Hepatocyte (in vitro differentiated cells): ENCODE data around the gene GLIS2. TPM values are rescaled to one million over a fixed set of nuclear protein-coding genes. Genes with fewer than 3 reads are reported as not detected.

Experiments
- DNase-seq: peaks from one replicate; pipeline ENCODE4 v3.0.0-alpha.2; 2016; ENCODE audit warnings: low spot score
- H2AFZ ChIP-seq: fragments of 200-600 bp; sonication (generic); 2 replicates; pipeline ENCODE4 v1.6.0; 2016; ENCODE audit warnings: antibody characterized with exemption, mild to moderate bottlenecking
- H3K27ac ChIP-seq: fragments of 200-600 bp; sonication (generic); 2 replicates; pipeline ENCODE4 v1.5.1; 2016; ENCODE audit warnings: mild to moderate bottlenecking
- H3K27me3 ChIP-seq: fragments of 200-600 bp; sonication (generic); 2 replicates; pipeline ENCODE4 v1.6.1; 2016
- H3K36me3 ChIP-seq: fragments of 200-600 bp; sonication (generic); replicated peaks from 2 replicates; pipeline ENCODE4 v1.5.1; 2016; ENCODE audit warnings: low read depth; ENCODE audit not compliant: insufficient read depth
- H3K4me1 ChIP-seq: fragments of 200-600 bp; sonication (generic); 2 replicates; pipeline ENCODE4 v1.5.1; 2016; ENCODE audit warnings: mild to moderate bottlenecking, moderate library complexity; ENCODE audit not compliant: insufficient read depth
- H3K4me2 ChIP-seq: fragments of 200-600 bp; sonication (generic); 2 replicates; pipeline ENCODE4 v1.6.0; 2016
- H3K4me3 ChIP-seq: fragments of 200-600 bp; sonication (generic); 2 replicates; pipeline ENCODE4 v1.5.1; 2016; ENCODE audit warnings: mild to moderate bottlenecking
- H3K79me2 ChIP-seq: fragments of 200-600 bp; sonication (generic); 2 replicates; pipeline ENCODE4 v1.6.0; 2017; ENCODE audit warnings: mild to moderate bottlenecking
- H3K9me2 ChIP-seq: fragments of 200-600 bp; sonication (generic); replicated peaks from 2 replicates; pipeline ENCODE4 v1.6.0; 2017; ENCODE audit warnings: mild to moderate bottlenecking; ENCODE audit not compliant: insufficient read depth
- H3K9me3 ChIP-seq: fragments of 200-600 bp; sonication (generic); 2 replicates; pipeline ENCODE4 v1.5.1; 2016; ENCODE audit warnings: low read depth, mild to moderate bottlenecking
- H4K20me1 ChIP-seq: fragments of 200-600 bp; sonication (generic); 2 replicates; pipeline ENCODE4 v1.6.0; 2016; ENCODE audit warnings: mild to moderate bottlenecking; ENCODE audit not compliant: insufficient read depth, poor library complexity, severe bottlenecking
- EZH2 ChIP-seq: fragments of 200-600 bp; sonication (generic); IDR thresholded peaks from 2 replicates; pipeline ENCODE4 v1.6.1; 2016; ENCODE audit warnings: antibody characterized with exemption, mild to moderate bottlenecking, borderline replicate concordance
- EZH2phosphoT487 ChIP-seq: fragments of 200-600 bp; sonication (generic); IDR thresholded peaks from one replicate; pipeline ENCODE4 v1.6.1; 2018; ENCODE audit warnings: antibody characterized with exemption, mild to moderate bottlenecking, low read depth, moderate library complexity; ENCODE audit not compliant: unreplicated experiment, severe bottlenecking
- WGBS: methylation state at CpG from one replicate; pipeline ENCODE4 v1.1.6; 2016; ENCODE audit warnings: low lambda C conversion rate; ENCODE audit errors: missing lambda C conversion rate; 5-methylcytosine and 5-hydroxymethylcytosine counted together
- polyA plus RNA-seq: library from polyadenylated mRNA; unstranded; fragments of >200 nt; fragmentation: Nextera tagmentation; extraction: Ambion mirVana; gene quantifications from 2 replicates; pipeline ENCODE4 v1.2.1, GENCODE V29; 2016
- total RNA-seq: library from RNA; depleted of rRNA; stranded (reverse); fragments of >200 nt; gene quantifications from 2 replicates; pipeline ENCODE4 v1.2.3, GENCODE V29; 2014
- TF ChIP-seq, protein P1 (sequence below): fragments of 200-600 bp; sonication (generic); IDR thresholded peaks from 2 replicates; pipeline ENCODE4 v1.5.1; 2016; ENCODE audit warnings: antibody characterized with exemption, mild to moderate bottlenecking; ENCODE audit not compliant: poor library complexity

Gene GLIS2
- total and polyA plus RNA-seq, 2 experiments from 2014 or later, result 3.6 to 11.3 TPM

DNA sequence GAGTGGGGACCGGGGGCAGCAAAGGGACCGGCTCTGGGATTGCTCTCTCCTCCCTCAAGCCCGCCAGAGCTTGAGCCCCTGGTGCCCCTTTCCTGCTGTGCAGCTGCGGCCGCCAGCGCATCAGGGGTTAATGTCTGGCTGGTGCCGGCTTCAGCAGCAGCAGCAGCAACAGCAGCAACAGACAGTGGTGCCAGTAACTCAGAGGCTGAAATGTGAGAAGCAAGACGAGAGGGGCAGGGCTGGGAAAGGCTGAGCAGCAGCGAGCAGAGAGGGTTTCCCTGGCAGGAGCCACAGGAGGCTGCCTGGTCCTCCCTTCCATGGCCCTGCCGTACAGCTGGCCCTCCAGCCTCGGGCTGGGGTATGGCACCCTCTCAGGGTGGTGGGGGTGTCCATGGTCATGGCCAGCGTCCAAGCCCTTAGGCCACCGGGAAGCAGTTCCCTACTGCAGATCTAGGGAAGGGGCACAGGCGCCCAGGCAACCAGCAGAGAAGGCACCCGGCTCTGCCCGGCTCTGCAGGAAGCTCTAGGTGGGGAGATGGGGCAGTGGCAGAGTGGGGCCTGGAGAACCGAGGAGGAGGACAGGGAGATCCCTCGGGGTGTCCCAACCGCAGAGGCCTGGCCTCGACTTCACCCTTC, 21.9 kb upstream of the GLIS2 start:
- TF ChIP-seq EZH2, result no peak
- no peak for TF ChIP-seq EZH2phosphoT487
- TF ChIP-seq, protein P1, sequence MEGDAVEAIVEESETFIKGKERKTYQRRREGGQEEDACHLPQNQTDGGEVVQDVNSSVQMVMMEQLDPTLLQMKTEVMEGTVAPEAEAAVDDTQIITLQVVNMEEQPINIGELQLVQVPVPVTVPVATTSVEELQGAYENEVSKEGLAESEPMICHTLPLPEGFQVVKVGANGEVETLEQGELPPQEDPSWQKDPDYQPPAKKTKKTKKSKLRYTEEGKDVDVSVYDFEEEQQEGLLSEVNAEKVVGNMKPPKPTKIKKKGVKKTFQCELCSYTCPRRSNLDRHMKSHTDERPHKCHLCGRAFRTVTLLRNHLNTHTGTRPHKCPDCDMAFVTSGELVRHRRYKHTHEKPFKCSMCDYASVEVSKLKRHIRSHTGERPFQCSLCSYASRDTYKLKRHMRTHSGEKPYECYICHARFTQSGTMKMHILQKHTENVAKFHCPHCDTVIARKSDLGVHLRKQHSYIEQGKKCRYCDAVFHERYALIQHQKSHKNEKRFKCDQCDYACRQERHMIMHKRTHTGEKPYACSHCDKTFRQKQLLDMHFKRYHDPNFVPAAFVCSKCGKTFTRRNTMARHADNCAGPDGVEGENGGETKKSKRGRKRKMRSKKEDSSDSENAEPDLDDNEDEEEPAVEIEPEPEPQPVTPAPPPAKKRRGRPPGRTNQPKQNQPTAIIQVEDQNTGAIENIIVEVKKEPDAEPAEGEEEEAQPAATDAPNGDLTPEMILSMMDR, result no peak
- H3K4me3 ChIP-seq, result no peak overlapping the region
- no peaks in the 10 kb centered on the region for H3K36me3 ChIP-seq
- H3K79me2 ChIP-seq, result peaks cover 12% of the 10 kb centered on the region
- peak; percentile 87 for DNase-seq
- peak overlapping the region; percentile 86 for H3K27ac ChIP-seq
- WGBS, result 13% methylated on average over 20 of the region's 20 CpGs
- no peaks in the 10 kb centered on the region for H3K9me2 ChIP-seq
- no peaks in the 10 kb centered on the region for H4K20me1 ChIP-seq
- H3K27me3 ChIP-seq, result no peaks in the 10 kb centered on the region
- H2AFZ ChIP-seq, result no peak overlapping the region
- peak overlapping the region; percentile 74 for H3K4me2 ChIP-seq
- no peaks in the 10 kb centered on the region for H3K9me3 ChIP-seq
- H3K4me1 ChIP-seq, result peaks cover 27% of the 10 kb centered on the region

DNA sequence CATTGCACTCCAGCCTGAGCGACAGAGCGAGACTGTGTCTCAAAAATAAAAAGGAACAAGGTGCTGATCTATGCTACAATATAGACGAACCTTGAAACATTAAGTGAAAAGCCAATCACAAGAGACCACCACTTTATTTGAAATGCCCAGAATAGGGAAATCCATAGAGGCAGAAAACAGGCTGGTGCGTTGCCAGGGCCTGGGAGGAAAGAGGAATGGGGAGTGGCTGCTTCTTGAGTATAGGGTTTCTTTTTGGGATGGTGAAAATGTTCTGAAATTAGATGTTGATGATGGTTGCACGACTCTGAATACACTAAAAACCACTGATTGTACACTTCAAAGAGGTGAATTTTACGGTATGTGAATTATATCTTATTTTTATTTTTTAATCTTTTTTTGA, 20.3 kb upstream of the GLIS2 start:
- DNase-seq, result no peak
- TF ChIP-seq EZH2phosphoT487 (no peak), EZH2 (no peak)
- TF ChIP-seq, protein P1, result no peak
- H3K36me3 ChIP-seq, result no peaks in the 10 kb centered on the region

DNA sequence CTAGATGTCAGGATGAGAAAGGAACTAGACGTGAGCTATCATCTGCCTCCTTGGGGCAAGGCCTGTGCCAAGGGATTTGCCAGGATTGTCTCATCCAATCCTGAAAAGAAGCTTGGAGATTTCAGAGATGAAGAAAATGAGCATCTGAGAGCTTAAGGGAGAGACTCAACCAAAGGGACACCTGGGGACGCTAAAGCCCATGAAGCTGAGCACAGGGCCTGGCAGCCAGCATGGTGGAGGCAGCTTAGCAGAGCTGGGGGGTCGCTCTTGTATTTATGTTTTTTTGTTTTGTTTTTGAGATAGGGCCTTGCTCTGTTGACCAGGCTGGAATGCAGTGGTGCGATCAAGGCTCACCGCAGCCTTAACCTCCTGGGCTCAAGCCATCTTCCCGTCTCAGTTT, 18.4 kb upstream of the GLIS2 start:
- no peaks in the 10 kb centered on the region for H3K9me3 ChIP-seq
- H3K4me3 ChIP-seq, result no peak overlapping the region
- peaks cover 30% of the 10 kb centered on the region for H3K4me1 ChIP-seq
- no peak for TF ChIP-seq EZH2phosphoT487
- TF ChIP-seq EZH2, result no peak
- TF ChIP-seq, protein P1, result no peak
- H4K20me1 ChIP-seq, result no peaks in the 10 kb centered on the region
- no peaks in the 10 kb centered on the region for H3K36me3 ChIP-seq
- no peak overlapping the region for H2AFZ ChIP-seq
- 91% methylated on average over 6 of the region's 6 CpGs for WGBS
- no peak overlapping the region for H3K27ac ChIP-seq
- DNase-seq, result no peak
- no peak overlapping the region for H3K4me2 ChIP-seq
- H3K79me2 ChIP-seq, result peaks cover 12% of the 10 kb centered on the region
- no peaks in the 10 kb centered on the region for H3K27me3 ChIP-seq
- no peaks in the 10 kb centered on the region for H3K9me2 ChIP-seq

More for the DNA sequence above, 20.3 kb upstream of the GLIS2 start:
- Histone ChIP-seq H2AFZ (no peak overlapping the region), H3K79me2 (peaks cover 12% of the 10 kb centered on the region), H4K20me1 (no peaks in the 10 kb centered on the region), H3K4me3 (no peak overlapping the region), H3K9me2 (no peaks in the 10 kb centered on the region), H3K27me3 (no peaks in the 10 kb centered on the region), H3K4me2 (no peak overlapping the region), H3K4me1 (peaks cover 30% of the 10 kb centered on the region), H3K27ac (no peak overlapping the region), H3K9me3 (no peaks in the 10 kb centered on the region)
- 87% methylated on average over 6 of the region's 6 CpGs for WGBS
